Tibial artery (tissue), 4 donors: ENCODE measurements around the gene ID2.
A peak's percentile ranks its signal among the peaks of the same experiment; 100 is the strongest.
"Not testable (repeated sequence)": the region's sequence is repeated elsewhere in the genome, so short reads cannot be mapped to it uniquely, and the experiment has no call there.

Experiments
- DNase-seq, 2 donors: peaks; one replicate each; pipeline ENCODE4 v3.0.0-alpha.2; 2019
- H3K27ac ChIP-seq, 2 donors: fragments of 200-600 bp; sonication (generic) in 1 of 2; 1 replicate in 1 of 2; 2 replicates in 1 of 2; pipeline ENCODE4 v1.5.1; 2018 to 2019; ENCODE audit warnings: mild to moderate bottlenecking in 1 of 2
- H3K27me3 ChIP-seq, 2 donors: fragments of 200-600 bp; sonication (generic) in 1 of 2; one replicate each; pipeline versions ENCODE4 v1.5.1 to v1.6.0; 2016 to 2019
- H3K36me3 ChIP-seq, 3 donors: fragments of 200-600 bp; sonication (generic) in 2 of 3; one replicate each; pipeline ENCODE4 v1.5.1; 2016 to 2019; ENCODE audit warnings: mild to moderate bottlenecking in 2 of 3
- H3K4me1 ChIP-seq, 4 donors: fragments of 200-600 bp; sonication (generic) in 2 of 4; 1 replicate in 3 of 4; 2 replicates in 1 of 4; pipeline ENCODE4 v1.5.1; 2016 to 2019
- H3K4me3 ChIP-seq, 2 donors: fragments of 200-600 bp; sonication (generic) in 1 of 2; 1 replicate in 1 of 2; 2 replicates in 1 of 2; pipeline ENCODE4 v1.5.1; 2018 to 2019; ENCODE audit warnings: mild to moderate bottlenecking in 2 of 2
- H3K9me3 ChIP-seq, 3 donors: fragments of 200-600 bp; sonication (generic) in 1 of 3; one replicate each; pipeline ENCODE4 v1.5.1; 2016 to 2019
- CTCF ChIP-seq, 2 experiments: fragments of 200-600 bp in 1 of 2; fragments of 450-650 bp in 1 of 2; IDR thresholded peaks; one replicate each; pipeline ENCODE4 v1.5.1; 2017 to 2019; ENCODE audit warnings: antibody characterized with exemption in 2 of 2, mild to moderate bottlenecking in 1 of 2, moderate library complexity in 1 of 2
- intact Hi-C: fragments of 100-400 bp; cut with DNase I; formaldehyde crosslinking; loops from one replicate; pipeline ENCODE4 v1.15.0; 2023; ENCODE audit warnings: low total_unique reads

ID2 gene

GRCh38 chr2:8721410-8721809 lies 39.6 kb downstream of the ID2 start:
- TF ChIP-seq CTCF (IDR thresholded peaks at IDR 0.05) = no peak
- no peak for DNase-seq
- peaks cover 0 to 4% (median under 1%) of the 10 kb centered on the region in 3 donors for H3K36me3 ChIP-seq
- intact Hi-C loops = no loop called here
- H3K27ac ChIP-seq = no peak overlapping the region
- no peaks in the 10 kb centered on the region for H3K9me3 ChIP-seq
- no peak overlapping the region for H3K4me3 ChIP-seq
- no peaks in the 10 kb centered on the region for H3K4me1 ChIP-seq
- no peaks in the 10 kb centered on the region for H3K27me3 ChIP-seq

- TF ChIP-seq CTCF (IDR thresholded peaks at IDR 0.05) = no peak
- H3K9me3 ChIP-seq = no peaks in the 10 kb centered on the region
- no peaks in the 10 kb centered on the region for H3K27me3 ChIP-seq
- no peak overlapping the region for H3K27ac ChIP-seq
- no peak for DNase-seq
- H3K4me1 ChIP-seq = no peaks in the 10 kb centered on the region
- intact Hi-C loops = no loop called here
- peaks cover 6 to 17% (median 15%) of the 10 kb centered on the region in 3 donors for H3K36me3 ChIP-seq
- no peak overlapping the region for H3K4me3 ChIP-seq
Measured at GRCh38 chr2:8722986-8723385, 41.1 kb downstream of the ID2 start.

- DNase-seq = no peak
- TF ChIP-seq CTCF (IDR thresholded peaks at IDR 0.05) = no peak
- Histone ChIP-seq H3K4me1 (peaks cover 0 to 4% (median 0%) of the 10 kb centered on the region in 4 donors), H3K9me3 (no peaks in the 10 kb centered on the region), H3K36me3 (peaks cover 19 to 42% (median 39%) of the 10 kb centered on the region in 3 donors), H3K27ac (no peak overlapping the region), H3K4me3 (no peak overlapping the region), H3K27me3 (no peaks in the 10 kb centered on the region)
- intact Hi-C loops = no loop called here
Measured at GRCh38 chr2:8725838-8726237, 44.0 kb downstream of the ID2 start.

- Histone ChIP-seq H3K27me3 (no peaks in the 10 kb centered on the region), H3K27ac (no peak overlapping the region), H3K4me1 (peaks cover 0 to 4% (median 0%) of the 10 kb centered on the region in 4 donors), H3K9me3 (no peaks in the 10 kb centered on the region), H3K4me3 (no peak overlapping the region), H3K36me3 (peaks cover 39 to 68% (median 61%) of the 10 kb centered on the region in 3 donors)
- TF ChIP-seq CTCF (IDR thresholded peaks at IDR 0.05) = no peak
- no peak for DNase-seq
- intact Hi-C loops = no loop called here
Measured at GRCh38 chr2:8728305-8729015, 46.6 kb downstream of the ID2 start.

GRCh38 chr2:8729101-8729500 lies 47.2 kb downstream of the ID2 start:
- H3K27me3 ChIP-seq, H3K4me3 ChIP-seq, H3K27ac ChIP-seq, H3K4me1 ChIP-seq, intact Hi-C loops, DNase-seq, H3K9me3 ChIP-seq: not testable (repeated sequence)
- peaks cover 46 to 75% (median 67%) of the 10 kb centered on the region in 3 donors for H3K36me3 ChIP-seq

- DNase-seq = peak in 1 of 2 donors; percentile 72
- TF ChIP-seq CTCF (IDR thresholded peaks at IDR 0.05) = no peak
- Histone ChIP-seq H3K9me3 (no peaks in the 10 kb centered on the region), H3K36me3 (peaks cover 54 to 83% (median 71%) of the 10 kb centered on the region in 3 donors), H3K4me1 (peaks cover 0 to 4% (median 0%) of the 10 kb centered on the region in 4 donors), H3K27ac (no peak overlapping the region), H3K27me3 (no peaks in the 10 kb centered on the region), H3K4me3 (no peak overlapping the region)
- intact Hi-C loops = no loop called here
Measured at GRCh38 chr2:8729939-8730338, 48.1 kb downstream of the ID2 start.
